ENCODE data around the gene FSD2.
A peak's percentile ranks its signal among the peaks of the same experiment; 100 is the strongest.
"Not testable (repeated sequence)": the region's sequence is repeated elsewhere in the genome, so short reads cannot be mapped to it uniquely, and the experiment has no call there.

The FSD2 gene

GRCh38 chr15:82829234-82829633 is 23.4 kb upstream of the FSD2 start:
- DNase-seq: no peak

GRCh38 chr15:82828075-82828474 is 22.2 kb upstream of the FSD2 start:
- DNase-seq: no peak

- no peak for DNase-seq
These were observed 17.2 kb upstream of the FSD2 start for GRCh38 chr15:82823049-82823448.

DNA sequence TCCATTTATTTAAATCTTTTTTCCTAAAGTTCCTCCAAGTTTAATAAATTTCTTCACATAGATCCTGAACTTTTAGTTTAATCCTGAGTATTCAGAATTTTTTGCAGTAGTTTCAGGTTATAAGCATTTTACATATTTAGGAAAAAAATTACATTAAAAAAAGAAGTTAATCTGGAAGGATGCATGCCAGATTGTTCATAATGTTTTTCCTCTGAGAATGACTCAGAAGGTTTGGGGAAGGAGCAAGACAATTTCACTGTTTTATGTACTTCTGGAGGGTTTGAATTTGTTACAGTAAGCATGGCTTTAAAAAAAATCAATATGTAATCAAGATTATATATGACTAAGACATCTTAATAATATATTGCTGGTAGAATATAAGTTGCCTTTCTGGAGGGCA is 16.0 kb upstream of the FSD2 start:
- not testable (repeated sequence) for DNase-seq

DNA sequence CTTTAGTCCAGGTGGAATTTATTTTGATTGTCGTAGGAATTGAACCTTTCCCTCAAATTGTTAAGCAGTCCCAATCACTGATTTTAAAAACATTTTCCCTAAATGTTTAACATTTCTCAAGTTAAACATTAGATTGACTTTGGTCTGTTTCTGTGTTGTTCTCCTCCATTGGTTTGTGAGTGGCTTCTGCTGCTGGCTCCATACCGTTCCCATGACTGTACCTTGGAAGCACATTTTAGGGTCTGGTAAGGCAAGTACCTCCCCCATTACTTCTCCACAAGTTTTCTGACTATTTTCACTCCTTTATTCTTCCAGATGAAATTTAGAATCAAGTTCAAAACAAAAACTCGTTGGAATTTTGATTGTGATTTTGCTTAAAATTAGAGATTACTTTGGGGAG is 15.5 kb upstream of the FSD2 start:
- not testable (repeated sequence) for DNase-seq

GRCh38 chr15:82820128-82820527 is 14.3 kb upstream of the FSD2 start:
- DNase-seq: no peak

- no peak for DNase-seq
These were observed 7.1 kb upstream of the FSD2 start for GRCh38 chr15:82812994-82813393.

DNA sequence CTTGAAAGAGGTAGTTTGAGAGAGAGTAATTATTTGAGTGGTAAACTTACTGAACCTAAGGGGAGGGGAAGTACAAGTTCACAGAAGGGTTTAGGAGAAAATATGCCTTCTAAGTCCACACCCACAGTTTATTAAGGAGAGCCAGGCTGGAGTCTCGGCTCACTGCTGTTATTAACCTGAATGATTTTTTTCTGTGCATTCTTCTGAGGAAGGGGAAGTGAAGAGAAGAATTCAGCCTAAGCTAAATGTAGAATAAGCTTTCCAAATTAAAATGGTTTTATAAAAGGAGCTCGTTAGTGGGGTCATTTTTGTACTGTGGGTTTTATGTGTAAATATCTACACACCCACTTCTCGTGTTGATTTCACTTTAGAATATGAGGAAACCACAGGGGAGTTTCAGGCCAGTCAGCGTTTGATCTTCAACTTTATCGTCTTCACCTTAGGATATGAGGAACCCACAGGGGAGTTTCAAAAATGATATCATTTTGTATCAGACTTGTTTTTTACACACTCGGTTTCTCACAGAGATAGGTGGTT is 5.1 kb upstream of the FSD2 start:
- DNase-seq: no peak

DNA sequence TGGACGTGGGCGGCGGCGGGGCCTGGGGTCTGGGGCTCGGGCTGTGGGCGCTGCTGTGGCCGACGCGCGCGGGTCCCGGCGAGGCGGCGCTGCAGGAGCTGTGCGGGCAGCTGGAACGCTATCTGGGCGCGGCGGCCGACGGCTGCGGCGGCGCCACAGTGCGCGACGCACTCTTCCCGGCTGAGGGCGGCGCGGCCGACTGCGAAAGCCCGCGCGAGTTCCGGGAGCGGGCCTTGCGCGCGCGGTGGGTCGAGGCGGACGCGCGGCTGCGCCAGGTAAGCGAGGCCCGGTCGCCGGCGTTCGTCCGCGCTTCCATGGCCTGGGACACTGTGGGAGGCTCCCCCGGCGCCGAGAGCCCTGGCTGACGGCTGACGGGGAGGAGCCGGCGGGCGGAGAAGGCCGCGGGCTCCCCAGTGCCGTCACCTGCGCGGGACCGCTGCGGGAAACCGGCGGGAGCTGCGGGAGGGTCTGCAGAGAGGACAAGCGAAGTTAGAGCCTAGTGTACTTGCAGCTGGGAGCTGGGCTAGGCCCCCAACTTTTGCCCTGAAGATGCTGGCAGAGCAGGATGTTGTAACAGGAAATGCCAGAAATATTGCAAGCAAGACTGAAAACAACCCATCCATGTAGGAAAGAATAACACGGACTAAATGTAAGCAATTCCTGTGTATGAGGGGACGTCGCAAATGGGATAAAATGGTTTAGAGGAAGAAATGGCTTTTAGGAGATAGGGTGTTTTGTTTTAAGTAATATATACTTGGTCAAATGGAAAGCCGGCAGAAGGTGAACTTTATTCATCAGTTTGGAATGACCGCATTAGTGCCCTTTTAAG is 4.4 kb upstream of the FSD2 start:
- DNase-seq: no peak

DNA sequence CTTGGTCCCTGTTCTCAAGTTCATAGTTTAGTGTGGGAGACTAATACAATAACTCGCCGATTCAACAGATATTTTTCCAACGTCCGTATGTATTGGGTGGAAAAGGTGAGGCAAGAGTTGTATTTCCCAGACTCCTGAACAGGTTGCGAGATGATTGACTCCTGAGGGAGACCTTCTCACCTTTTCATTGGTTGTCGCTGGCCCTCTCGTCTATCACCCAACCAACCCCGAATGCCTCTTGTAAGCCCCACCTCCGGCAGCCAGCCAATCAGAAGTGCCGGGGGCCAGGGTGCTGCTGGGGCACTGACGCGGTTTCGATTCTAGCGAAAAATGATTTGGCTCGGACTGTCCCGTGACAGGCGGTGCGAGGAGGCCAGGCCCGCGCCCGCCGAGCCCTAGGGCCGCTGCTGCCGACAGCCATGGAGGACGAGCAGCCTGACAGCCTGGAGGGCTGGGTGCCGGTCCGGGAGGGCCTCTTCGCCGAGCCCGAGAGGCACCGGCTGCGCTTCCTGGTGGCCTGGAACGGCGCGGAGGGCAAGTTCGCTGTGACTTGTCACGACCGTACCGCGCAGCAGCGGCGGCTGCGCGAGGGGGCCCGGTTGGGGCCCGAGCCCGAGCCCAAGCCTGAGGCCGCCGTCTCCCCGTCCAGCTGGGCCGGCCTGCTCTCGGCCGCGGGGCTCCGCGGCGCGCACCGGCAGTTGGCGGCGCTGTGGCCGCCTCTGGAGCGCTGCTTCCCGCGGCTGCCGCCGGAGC is 3.6 kb upstream of the FSD2 start, which contains the start of gene WHAMM:
TSS of gene WHAMM (plus strand) at position 321 of the 753 bp plus-strand sequence. CDS start at position 420, 99 bp downstream.
- DNase-seq: peak; percentile 87

DNA sequence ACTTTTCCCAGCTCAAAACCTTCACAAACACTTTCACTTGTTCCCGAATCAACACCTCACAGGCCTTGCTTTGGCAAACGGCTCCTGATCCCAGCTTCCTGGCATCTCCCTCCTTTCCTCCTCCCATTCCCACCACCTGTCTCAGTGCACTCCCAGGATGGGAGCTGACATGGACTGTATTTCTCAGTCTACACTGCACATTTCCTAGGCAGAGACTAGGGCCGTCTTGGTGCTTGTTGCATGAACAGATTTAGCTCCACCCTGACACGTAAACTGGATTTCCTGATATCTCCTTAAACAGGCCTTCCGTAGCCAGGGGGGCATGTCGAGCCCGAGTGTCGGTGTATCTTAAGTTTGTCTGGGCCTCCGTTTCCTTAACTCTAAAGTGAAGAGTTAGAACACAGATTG is 2.8 kb upstream of the FSD2 start:
- DNase-seq: no peak

GRCh38 chr15:82807920-82808633 is 2.2 kb upstream of the FSD2 start:
- DNase-seq: no peak

- no peak for DNase-seq
These were observed 1.3 kb downstream of the FSD2 start for GRCh38 chr15:82804575-82804949.

GRCh38 chr15:82803793-82804574 is 1.9 kb downstream of the FSD2 start:
- DNase-seq: no peak

DNA sequence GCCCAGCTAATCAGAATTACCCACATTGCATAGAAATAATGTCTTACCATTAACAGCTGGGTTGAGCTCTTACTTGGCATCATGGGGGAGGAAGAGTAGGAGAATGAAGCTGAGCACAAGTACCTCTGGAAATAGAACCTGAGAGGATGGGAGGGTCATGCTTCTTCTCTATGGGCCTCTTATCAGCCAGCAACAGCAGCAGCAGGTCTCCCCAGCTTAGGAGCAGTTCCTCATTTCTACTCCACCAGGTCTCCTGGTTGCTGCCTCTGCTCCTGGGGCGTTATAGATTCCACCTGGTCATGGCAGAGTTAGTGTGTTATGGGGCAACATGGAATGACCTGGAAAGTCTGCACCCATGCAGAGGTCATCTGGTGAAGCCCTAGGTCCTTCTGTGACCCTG is 3.4 kb downstream of the FSD2 start:
- no peak for DNase-seq

DNA sequence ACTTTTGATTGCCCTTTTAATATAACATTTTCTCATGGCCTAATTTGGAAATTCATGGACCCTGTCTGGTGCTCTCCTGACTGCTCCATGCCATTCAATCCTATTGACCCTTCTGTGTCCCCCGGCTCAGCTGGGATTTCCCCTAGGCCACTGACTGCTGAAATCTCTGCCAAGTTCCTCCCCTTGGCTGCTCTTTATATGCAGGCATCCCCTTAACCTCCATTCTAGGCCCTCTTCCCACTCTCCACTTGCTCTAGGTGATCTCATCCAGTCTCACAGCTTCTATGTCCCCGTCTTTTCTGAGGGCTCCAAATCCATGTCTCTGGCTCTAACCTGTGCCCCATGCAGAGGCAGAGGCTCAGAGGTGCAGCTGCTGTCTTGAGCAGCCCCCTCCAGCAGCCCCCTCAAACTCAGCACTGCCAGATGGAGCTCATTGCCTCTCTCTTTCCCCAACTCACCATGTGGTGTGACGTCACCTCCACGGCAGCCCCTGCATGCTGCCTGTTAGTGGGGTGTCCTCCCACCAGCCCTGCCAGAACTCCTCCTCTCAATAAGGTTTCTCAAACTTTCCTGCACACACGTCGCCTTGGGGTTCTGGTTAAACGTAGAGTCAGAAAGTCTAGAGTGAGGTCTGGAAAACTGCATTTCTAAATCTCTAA is 6.6 kb downstream of the FSD2 start:
- DNase-seq: no peak

GRCh38 chr15:82798531-82799166 is 7.2 kb downstream of the FSD2 start:
- no peak for DNase-seq

DNA sequence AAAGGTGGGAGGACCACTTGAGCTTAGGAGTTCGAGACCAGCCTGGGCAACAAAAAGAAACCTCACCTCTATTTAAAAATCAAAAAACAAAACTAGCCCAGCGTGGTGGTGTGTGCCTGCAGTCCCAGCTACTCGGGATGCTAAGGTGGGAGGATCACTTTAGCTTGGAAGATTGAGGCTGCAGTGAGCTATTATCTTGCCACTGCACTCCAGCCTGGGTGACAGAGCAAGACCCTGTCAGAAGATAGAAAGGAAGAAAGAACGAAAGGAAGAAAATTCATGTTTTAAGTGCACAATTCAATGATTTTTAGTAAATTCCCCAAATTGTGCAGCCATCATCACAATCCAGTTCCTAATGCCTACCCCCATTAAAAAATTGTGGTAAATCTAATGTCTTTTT is 7.8 kb downstream of the FSD2 start:
- no peak for DNase-seq

DNA sequence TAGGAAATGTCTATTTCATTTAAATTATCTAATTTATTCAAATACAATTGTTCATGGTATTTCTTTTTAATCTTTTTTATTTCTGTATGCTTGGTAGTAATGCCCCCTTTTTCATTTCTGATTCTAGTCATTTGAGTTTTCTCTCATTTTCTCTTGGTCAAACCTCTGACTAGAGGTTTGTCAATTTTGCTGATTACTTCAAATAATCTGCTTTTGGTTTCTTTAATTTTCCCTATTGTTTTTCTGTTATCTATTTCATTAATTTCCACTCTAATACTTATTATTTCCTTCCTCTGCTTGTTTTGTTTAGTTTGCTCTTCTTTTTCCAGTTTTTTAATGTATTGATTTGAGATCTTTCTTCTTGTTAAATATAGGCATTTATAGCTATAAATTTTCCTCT is 12.1 kb downstream of the FSD2 start:
- no peak for DNase-seq

- DNase-seq: no peak
These were observed 13.8 kb downstream of the FSD2 start for GRCh38 chr15:82792068-82792467.

DNA sequence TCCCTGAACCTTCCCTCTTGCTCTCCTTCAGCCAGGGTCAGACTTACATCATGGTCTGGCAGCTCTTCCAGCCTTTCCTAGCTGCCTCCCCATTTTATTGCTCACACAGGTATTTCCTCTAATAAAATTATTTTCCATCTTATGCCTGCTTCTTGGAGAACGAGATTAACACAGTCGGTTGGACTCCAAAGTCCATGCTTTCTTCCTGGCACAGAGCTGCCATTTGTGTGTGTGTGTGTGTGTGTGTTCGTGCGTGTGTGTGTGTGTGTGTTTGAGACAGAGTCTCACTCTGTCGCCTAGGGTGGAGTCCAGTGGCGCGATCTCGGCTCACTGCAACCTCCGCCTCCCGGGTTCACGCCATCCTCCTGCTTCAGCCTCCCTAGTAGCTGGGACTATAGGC is 15.5 kb downstream of the FSD2 start:
- no peak for DNase-seq

All from NCI-H446 treated with DMSO at 0.1 percent for 48 hours (cell line).